Left ventricle myocardium inferior (tissue), 1 donor: ENCODE measurements around the gene KBTBD13. TPM values are rescaled to one million over a fixed set of nuclear protein-coding genes. Genes with fewer than 3 reads are reported as not detected.
A peak's percentile ranks its signal among the peaks of the same experiment; 100 is the strongest.

Source experiments
- DNase-seq: peaks from one replicate; pipeline ENCODE4 v3.0.0-alpha.2; 2020
- H3K27ac ChIP-seq: fragments of 200-600 bp; replicated peaks from 2 replicates; pipeline ENCODE4 v1.8.0; 2021
- H3K27me3 ChIP-seq: fragments of 200-600 bp; 2 replicates; pipeline ENCODE4 v1.8.0; 2021; ENCODE audit warnings: low read depth
- H3K36me3 ChIP-seq: fragments of 200-600 bp; 2 replicates; pipeline ENCODE4 v1.8.0; 2021
- H3K4me1 ChIP-seq: fragments of 200-600 bp; 2 replicates; pipeline ENCODE4 v1.8.0; 2021
- H3K4me3 ChIP-seq: fragments of 200-600 bp; 2 replicates; pipeline ENCODE4 v1.8.0; 2021; ENCODE audit warnings: mild to moderate bottlenecking, moderate library complexity
- H3K9me3 ChIP-seq: fragments of 200-600 bp; replicated peaks from 2 replicates; pipeline ENCODE4 v1.8.0; 2021
- CTCF ChIP-seq: fragments of 200-600 bp; IDR thresholded peaks from 2 replicates; pipeline ENCODE4 v1.8.0; 2021; ENCODE audit warnings: antibody characterized with exemption, mild to moderate bottlenecking, borderline replicate concordance
- intact Hi-C: fragments of 100-400 bp; cut with micrococcal nuclease; formaldehyde crosslinking; loops from one replicate; pipeline ENCODE4 v1.11.0; 2022
- total RNA-seq: library from RNA; stranded (reverse); fragmentation: NEBNext Ultra II Directional; extraction: Animal tissue kit (Norgen Biotek cat#: 25700); gene quantifications from one replicate; pipeline ENCODE4 v1.2.1, GENCODE V29; 2021
- donor health status: DM: no; HTN: yes; CAD: no; lungs with severe emphysema.

The KBTBD13 gene
- total RNA-seq, 1 donor from 2014 or later: 5.2 TPM

GRCh38 chr15:65057549-65057940 is 19.0 kb upstream of the KBTBD13 start:
- peaks cover 5% of the 10 kb centered on the region for H3K9me3 ChIP-seq
- no peak overlapping the region for H3K4me3 ChIP-seq
- DNase-seq: no peak
- H3K27me3 ChIP-seq: no peaks in the 10 kb centered on the region
- H3K27ac ChIP-seq: peak overlapping the region; percentile 71
- peaks cover 68% of the 10 kb centered on the region for H3K4me1 ChIP-seq
- no peak for TF ChIP-seq CTCF
- peaks cover 18% of the 10 kb centered on the region for H3K36me3 ChIP-seq
- intact Hi-C loops: loop anchor here (10.0 kb wide), 1 partner anchor 47 kb away; no protein-coding TSS in a partner anchor

- Histone ChIP-seq H3K4me3 (no peak overlapping the region), H3K27ac (peak overlapping the region; percentile 89), H3K4me1 (peaks cover 80% of the 10 kb centered on the region), H3K27me3 (no peaks in the 10 kb centered on the region), H3K9me3 (peaks cover 5% of the 10 kb centered on the region), H3K36me3 (peaks cover 18% of the 10 kb centered on the region)
- TF ChIP-seq CTCF: no peak
- DNase-seq: no peak
- intact Hi-C loops: loop anchor here (10.0 kb wide), 1 partner anchor 46 kb away; no protein-coding TSS in a partner anchor
Measured at GRCh38 chr15:65058394-65059368, 17.9 kb upstream of the KBTBD13 start.

- Histone ChIP-seq H3K9me3 (peaks cover 5% of the 10 kb centered on the region), H3K36me3 (peaks cover 18% of the 10 kb centered on the region), H3K27ac (peak overlapping the region; percentile 89), H3K4me3 (no peak overlapping the region), H3K27me3 (no peaks in the 10 kb centered on the region), H3K4me1 (peaks cover 86% of the 10 kb centered on the region)
- no peak for TF ChIP-seq CTCF
- no peak for DNase-seq
- intact Hi-C loops: loop anchor here (10.0 kb wide), 1 partner anchor 45 kb away; no protein-coding TSS in a partner anchor
Measured at GRCh38 chr15:65059369-65059750, 17.2 kb upstream of the KBTBD13 start.

GRCh38 chr15:65059931-65060596 is 16.5 kb upstream of the KBTBD13 start:
- Histone ChIP-seq H3K4me3 (no peak overlapping the region), H3K36me3 (peaks cover 18% of the 10 kb centered on the region), H3K9me3 (peaks cover 5% of the 10 kb centered on the region), H3K4me1 (peaks cover 86% of the 10 kb centered on the region), H3K27me3 (no peaks in the 10 kb centered on the region), H3K27ac (peak overlapping the region; percentile 89)
- DNase-seq: no peak
- no peak for TF ChIP-seq CTCF
- intact Hi-C loops: loop anchor here (10.0 kb wide), 1 partner anchor 45 kb away; no protein-coding TSS in a partner anchor

- TF ChIP-seq CTCF: no peak
- Histone ChIP-seq H3K27me3 (peaks cover 7% of the 10 kb centered on the region), H3K4me1 (peaks cover 86% of the 10 kb centered on the region), H3K36me3 (peaks cover 18% of the 10 kb centered on the region), H3K4me3 (no peak overlapping the region), H3K9me3 (peaks cover 5% of the 10 kb centered on the region), H3K27ac (peak overlapping the region; percentile 89)
- intact Hi-C loops: no loop called here
- DNase-seq: peak; percentile 56
Measured at GRCh38 chr15:65060641-65061397, 15.7 kb upstream of the KBTBD13 start.
